Activated CD8-positive, alpha-beta memory T cell treated with anti-CD3 and anti-CD28 coated beads for 4 hours (primary cell): ENCODE measurements around the gene SPIN1.

Experiments
- DNase-seq, 2 donors: peaks; one replicate each; pipeline ENCODE4 v3.0.0-alpha.2; 2020; ENCODE audit warnings: low read depth in 2 of 2

The SPIN1 gene

DNA sequence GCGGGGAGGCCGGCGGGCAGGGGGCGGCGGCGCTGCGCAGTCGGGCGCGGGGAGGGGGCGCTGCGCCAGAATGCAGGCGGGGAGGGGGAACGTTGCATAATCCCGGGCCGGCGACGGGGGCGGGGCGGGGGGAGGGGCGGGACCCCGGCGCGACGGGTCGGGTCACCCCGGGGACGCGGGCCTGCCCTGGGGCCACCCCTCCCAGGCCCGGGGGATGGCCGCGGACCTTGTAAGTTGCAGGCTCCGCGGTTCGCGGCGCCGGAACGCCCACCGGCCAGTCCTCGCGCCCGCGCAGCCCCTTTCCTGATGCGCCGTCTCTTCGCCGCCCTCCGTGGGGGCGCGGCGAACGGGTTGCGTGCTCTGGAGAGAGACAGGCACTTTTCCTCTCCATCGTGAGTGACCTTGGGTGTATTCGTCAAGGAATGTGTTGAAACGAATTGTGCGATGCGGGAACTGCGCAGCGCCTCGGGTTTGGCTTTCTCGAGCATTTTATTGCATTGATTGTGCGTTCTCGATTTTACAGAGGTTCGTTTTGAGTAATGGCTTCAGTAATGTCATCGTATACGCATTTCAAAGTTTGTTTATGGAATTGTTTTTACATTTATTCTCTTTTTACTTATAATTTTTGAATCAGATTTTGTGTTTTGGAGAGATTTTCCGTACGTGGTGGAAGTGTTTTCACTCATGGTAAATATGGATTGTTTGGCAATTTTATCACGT, 802 bp downstream of the SPIN1 start:
- DNase-seq = peak; percentile 4 to 5

DNA sequence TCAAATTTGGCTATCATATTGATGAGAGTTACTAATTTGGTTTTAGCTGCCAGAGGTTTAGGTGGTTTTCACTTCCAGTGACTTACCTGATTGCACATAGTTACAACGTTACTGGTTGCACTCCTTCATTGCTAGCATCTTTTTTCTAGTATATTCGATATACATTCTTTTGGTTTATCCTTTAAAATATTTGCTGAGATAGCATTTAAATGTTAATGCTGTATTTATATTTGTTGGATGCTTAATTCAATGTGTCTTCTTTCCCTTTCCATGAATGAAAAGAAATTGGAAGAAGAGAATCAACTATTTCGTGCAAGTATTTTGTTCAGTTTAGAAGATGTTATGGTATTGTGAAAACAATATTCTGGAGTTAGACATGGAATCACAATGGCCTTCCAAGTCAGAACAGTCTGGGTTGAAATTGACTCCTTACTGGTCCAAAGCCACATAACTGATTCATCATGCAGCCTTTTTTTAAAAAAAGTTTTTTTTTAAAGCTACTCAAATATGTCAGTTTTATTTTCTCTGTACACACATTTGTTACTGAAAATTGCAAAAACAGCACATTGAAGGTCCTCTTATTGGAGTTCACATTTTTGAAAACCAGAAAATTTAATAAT, 2.2 kb downstream of the SPIN1 start:
- DNase-seq = no peak

DNA sequence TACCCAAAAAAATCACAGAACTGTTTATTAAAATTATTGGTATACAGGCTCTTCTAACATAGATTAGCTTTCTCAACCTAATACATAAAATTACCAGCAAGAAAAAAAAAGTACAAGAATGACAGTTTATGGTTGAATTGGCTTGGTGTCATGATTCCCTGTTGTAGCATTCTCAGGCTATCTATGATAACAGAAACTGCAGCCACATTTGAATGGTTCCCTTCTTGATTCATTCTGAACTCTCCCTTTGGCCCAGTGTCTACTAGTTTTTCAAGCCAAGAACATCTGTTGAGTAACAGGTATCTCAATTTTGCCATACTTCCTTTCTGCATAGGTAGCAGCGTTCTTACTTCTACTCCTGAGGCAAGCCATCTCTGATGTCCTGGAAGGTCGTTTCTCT, 3.0 kb downstream of the SPIN1 start:
- DNase-seq = no peak

DNA sequence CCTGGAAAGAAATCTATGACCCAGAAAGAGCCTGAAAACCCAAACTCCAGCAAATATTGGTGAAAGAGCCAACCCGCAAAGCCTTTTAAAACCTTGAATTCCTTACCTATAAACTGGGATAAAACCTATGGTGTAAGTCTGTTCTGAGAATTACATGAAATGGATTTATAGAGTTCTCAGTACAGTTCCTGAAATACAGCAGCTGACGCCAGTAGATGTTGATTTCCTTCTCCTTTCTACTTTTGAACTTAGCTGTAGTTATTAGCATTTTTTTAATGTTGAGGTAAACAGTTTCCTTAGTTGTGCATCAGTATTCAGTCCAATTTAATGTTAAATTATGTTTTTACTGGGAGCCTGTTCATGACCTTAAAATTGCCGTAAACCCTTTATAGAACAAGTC, 3.7 kb downstream of the SPIN1 start:
- DNase-seq = no peak

DNA sequence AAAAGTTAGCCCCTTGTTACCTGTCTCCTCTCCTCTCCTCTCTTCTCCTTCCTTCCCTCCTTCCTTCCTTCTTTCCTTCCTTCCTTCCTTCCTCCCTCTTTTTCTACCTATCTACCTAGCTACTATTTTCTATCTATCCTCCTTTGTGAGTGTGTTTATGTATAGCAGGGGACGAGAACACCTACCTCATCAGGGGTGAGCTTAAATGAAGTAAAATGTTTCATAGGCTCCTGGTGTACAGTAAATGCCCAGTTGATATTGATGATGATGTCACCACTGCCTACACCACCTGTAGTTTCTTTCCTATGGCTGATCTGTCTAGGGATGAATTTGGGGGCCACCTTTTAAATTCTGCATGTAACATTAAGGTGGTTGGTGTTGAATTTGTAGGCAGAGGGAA, 4.3 kb downstream of the SPIN1 start:
- DNase-seq = no peak

DNA sequence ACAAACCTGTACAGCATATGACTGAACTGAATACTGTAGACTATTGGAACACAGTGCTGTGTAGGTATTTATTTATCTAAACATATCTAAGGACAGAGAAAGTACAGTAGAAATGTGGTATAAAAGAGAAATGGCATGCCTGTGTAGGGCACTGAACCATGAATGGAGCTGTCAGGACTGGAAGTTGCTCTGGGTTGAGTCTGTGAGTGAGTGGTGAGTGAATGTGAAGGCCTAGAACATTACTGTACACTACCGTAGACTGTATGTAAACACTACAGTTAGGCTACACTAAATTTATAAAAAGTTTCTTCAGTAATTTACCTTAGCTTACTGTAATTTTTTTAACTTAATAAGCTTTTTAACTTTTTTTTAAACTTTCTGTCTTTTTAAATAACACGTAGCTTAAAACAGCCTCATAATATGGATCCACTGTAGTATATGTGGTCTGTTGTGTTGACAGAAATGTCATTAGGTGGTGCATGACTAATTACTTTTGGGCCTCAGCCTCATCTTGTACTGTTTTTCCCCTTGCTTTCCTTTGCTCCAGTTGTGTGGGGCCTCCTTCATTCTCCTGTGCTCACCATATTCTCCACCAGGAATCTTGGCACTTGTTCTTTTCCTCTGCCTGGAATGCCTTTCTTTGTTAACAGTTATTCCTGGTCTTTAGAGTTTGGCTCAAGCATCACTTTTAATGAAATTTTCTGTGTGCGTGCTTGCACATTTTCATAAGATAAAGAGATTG, 8.8 kb downstream of the SPIN1 start:
- DNase-seq = no peak

DNA sequence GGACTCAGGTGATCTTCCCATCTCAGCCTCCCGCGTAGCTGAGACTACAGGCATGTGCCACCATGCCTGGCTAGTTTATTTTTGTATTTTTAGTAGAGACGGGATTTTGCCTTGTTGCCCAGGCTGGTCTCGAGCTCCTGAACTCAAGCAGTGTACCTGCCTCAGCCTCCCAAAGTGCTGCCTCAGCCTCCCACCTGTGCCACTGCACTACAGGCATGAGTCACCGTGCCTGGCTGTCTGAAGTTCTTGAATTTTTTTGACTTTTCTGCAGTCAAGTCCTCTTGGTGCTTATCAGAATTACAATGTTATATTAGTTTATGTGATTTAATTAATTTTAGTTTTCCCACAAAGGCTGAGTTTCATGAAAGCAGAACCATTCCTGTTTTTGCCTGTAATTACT, 9.8 kb downstream of the SPIN1 start:
- no peak for DNase-seq

DNA sequence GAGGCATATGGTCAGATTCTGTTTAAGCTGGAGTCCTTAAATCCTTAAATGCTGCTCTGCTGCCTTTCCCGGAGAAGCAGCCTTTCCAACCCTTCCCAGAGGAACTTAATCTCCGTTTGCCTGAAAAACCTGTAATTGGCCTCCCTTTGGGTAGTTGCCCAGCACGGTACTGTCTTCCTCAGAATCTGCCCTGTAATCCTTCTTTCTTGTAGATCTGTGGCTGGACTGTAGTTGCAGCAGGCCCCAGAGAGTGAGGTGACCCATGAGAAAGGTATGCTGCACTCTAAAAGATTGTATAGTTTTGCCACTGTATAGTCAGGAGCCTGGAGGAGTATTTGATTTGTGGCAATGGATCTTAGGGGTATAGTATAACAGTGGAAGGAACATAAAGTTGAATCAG, 11.7 kb downstream of the SPIN1 start:
- no peak for DNase-seq

DNA sequence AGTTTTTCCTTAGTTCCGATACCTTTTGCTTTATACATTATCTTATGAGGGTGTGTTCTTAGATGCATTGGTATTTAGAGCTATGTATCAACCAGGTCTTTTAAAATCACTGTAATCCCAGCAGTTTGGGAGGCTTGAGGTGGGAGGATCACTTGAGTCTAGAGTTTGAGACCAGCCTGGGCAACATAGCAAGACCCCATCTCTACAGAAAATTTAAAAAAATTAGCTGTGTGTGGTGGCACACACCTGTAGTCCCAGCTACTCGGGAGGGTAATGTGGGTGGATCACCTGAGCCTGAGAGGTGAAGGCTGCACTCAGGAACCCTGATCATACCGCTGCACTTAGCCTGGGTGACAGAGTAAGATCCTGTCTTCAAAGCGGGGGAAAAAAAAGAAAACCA, 15.1 kb downstream of the SPIN1 start:
- no peak for DNase-seq

DNA sequence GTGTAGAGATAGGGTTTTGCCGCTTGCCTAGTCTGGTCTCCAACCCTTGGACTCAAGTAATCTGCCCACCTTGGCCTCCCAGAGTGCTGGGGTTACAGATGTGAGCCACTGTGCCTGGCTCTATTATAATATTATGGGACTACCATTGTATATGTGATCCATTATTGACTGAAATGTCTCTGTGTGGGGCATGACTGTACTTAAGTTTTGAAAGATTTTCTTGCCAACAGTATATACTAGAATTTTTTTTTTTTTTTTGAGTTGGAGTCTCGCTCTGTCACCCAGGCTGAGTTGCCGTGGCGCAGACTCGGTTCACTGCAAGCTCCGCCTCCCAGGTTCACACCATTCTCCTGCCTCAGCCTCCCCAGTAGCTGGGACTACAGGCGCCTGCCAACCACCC, 17.8 kb downstream of the SPIN1 start:
- DNase-seq = no peak

DNA sequence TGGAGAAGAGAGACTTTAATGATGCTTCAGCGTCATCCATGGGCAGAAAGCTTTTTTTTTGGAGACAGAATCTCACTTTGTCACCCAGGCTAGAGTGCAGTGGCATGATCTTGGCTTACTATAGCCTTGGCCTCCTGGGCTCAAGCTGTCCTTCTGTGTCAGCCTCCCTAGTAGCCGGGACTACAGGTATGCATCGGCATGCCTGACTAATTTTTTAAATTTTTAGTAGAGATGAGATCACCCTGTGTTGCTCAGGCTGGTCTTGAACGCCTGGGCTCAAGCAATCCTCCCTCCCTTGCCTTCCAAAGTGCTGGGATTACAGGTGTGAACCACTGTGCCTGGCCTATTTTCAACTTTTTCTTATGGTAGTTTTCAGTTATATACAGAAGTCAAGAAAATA, 23.2 kb downstream of the SPIN1 start:
- no peak for DNase-seq

DNA sequence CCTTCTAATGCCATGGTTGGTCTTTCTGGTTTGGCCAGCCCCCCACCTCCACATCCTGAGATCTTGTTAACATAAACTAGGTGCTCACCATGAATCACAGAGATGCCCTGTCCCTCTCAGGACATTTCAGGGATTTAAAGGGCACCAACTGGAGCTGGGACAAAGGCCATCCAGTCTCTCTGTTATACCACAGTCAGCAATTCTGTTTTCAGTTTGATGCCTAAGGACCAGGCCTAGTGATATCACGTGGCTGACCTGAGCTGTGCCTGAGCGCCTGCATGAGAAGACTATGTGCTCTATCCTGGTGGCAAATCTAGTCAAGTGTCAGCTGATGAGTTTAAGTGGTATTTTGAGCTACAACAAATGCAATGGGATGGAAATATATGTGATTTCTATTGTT, 26.1 kb downstream of the SPIN1 start:
- DNase-seq = no peak

DNA sequence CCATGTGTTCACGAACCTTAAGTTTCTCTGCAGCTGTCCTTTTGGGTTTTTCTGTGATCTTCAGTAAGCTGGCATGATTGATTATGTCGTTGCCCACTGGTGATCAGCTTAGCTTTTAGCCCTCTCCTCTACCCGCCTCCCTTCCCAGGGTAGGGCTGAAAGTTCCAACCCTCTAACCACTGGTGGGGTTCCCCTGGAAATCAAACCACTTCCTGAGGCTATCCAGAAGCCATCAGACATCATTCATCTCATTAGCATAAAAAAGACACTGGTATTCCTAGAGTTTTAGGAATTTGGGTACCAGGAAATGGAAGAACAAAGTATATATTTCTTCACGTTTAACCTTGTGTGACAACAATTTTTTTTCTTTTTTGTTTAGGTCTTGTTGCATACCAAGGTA, 29.8 kb downstream of the SPIN1 start:
- DNase-seq = no peak

DNA sequence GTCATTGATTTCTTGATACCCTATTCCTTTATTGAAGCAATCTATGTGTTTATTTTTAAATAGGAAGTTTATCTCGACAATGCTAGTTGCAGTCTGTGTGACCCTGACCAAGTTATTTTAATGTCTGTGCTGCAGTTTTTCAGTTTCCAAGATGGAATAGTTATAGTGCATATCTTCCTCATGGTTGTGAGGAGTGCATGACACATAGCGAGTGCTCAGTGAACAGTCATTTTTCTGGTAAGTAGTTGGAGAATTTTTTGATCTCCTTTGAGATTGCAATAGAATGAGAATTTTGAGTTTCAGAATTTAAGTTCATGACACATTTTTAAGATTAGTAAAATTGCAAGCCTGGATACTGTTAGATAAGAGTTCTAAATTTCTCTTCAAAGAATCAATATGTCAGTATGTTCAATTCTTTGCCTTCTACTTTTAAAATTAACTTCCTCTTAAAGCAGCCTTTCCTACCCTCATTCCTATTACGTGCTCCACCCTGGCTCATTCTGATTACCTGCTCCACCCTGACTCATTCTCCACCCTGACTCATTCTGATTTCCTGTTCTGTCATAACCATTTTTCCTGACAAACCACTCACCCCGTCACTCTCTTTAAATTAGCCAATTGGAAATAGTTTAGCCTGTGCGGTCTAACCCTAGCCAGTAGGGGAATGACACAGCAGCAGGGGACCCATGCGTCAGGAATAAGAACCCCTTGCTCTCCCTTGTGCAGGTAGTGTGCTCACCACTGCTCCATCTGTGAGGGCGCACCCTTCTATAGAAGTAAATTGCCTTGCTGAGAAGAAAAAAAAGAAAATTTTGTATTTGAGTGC, 30.7 kb downstream of the SPIN1 start:
- no peak for DNase-seq

DNA sequence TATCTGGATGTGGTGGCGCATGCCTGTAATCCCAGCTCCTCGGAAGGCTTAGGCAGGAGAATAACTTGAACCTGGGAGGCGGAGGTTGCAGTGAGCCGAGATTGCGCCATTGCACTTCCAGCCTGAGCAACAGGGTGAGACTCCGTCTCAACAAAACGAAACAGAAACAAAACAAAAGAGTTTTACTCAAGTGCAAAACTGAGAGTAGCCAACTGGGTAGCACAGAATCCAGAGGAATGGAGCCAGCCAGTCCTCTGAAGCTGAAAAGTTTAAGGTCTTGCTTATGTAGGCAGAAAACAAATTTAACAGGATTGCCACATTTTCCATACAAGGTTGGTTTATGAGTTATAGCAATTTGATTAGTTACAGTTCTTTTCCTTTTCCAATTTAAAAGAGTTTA, 32.0 kb downstream of the SPIN1 start:
- DNase-seq = no peak

DNA sequence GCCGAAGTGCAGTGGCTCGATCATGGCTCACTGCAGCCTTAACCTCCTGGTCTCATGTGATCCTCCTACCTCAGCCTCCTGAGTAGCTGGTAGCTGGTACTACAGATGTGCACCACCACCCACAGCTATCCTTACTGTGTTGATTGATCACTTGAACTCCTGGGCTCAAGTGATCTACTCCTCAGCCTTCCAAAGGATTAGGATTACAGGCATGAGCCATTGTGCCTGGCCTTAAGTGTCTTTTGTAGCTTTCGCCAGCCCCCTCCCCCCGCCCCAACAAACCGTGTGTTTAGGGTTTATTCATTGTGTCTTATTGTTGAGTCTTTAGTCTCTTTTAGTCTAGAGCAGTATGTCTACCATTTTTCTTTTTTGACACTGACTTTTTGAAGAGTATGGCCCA, 33.1 kb downstream of the SPIN1 start:
- DNase-seq = no peak

DNA sequence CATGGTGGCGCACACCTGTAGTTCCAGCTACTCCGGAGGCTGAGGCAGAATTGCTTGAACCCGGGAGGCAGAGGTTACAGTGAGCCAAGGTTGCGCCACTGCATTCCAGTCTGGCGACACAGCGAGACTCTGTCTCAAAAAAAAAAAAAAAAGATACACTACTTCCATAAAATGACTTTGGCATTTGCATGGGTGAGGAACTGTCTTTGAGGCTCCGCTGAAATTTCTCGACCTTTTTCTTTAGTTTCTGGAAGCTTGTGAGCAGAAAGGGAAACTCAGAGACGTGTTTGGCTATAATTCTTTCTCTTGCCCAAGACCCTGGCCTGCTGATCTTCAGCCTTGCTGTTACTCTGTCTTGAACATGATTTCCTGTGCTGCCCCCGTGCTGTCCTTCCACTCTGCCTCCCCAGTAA, 37.3 kb downstream of the SPIN1 start:
- DNase-seq = no peak

DNA sequence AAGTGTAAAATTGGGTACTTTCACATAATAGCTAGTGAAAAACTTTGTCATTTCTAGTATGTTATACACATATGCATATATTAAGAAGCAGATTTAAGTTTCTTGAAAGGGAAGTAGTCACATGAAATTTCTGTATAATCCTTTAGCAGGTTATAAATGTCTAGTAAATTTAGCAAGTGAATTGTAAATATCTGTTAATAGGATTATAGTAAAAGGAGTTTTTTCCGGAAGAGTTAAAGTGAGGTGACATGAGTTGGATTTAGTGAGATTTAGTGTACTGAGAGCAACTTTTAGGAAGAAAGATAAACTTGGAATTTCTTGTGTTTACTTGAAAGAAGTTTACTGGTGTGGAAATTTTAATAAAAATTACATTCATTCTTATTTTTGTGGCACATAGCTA, 38.4 kb downstream of the SPIN1 start:
- DNase-seq = no peak

DNA sequence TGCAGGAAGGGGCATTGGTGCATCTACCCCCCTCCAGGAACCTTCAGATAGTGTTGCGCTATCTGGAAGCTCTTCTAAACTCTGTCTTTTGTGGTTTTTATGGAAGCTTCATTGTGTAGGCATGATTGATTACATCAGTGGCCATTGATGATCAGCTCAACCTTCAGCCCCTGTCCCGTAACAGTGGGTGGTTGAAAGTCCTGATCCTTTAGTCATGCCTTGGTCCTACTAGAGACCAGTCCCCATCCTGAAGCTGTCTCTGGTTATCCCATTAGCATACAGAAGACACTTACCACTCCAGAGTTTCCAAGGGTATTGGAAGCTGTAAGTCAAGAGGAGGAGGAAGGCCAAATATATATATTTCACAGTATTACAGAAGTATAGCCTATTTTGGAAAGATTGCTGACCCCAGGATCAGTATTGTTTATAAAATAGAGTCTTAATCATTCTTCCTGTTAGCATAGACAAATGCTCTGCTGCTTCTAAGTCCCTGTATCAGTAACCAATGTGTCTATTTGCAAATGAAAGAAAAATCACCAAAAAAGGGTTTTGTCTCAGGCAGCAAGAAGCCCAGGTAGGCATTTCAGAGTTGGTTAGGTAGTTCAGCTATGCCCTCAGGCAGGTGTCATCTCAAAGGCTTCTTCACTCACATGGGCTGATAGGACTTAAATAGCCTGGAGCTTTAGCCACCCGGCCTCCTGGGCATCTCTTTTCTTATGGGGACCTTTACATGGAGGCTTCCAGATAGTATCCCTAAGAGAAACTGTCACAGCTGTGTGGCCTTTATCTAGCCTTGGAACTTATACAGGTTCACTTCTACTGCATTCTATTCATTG, 41.6 kb downstream of the SPIN1 start:
- no peak for DNase-seq

DNA sequence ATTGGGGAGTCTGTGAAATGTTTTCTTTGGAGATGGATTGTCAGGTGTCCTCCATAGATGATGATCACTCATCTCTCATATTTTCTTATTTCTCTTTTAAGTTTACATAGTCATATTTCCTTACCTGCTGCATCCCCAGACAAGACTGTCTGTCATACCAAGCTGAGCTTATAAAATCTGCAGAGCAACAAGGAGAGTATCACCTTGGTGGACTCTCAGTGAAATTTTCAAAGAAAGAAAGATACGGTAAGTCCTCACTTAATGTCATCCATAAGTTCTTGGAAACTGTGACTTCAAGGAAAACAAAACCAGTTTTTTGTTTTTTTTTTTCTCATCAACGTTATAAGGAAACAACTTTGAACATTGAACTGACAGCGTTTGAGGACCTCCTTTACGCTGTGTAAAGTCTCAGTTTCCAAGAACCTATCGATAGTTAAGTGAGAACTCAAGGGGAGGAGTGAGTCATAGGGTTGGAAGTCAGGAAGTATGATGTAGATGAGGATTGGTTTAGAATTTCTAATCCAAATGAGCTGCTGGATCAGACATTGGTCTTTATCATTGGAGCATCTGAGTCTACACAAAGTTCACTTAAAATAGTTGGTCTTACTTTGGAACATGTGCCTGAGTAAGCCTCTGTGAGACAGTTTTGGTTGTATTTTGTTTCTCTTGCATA, 45.5 kb downstream of the SPIN1 start:
- DNase-seq = no peak

DNA sequence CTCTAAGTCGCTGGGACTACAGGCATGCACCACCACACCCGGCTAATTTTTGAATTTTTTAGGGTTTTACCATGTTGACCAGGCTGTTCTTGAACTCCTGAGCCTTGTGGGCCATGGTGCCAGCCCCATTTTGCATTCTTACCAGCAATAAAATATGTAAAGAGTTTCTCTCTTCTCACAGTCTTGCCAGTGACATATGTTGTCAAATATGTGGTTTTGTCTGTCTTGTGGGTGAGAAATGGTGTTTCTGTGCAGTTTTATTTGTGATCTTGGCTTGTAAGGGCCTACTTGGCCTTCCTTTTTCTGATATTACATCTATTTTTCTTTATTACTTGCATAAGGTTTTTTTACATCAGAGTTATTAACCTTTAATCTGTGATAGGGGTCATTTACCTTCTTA, 47.1 kb downstream of the SPIN1 start:
- no peak for DNase-seq
